Colonic mucosa (tissue), 4 donors: ENCODE data around the gene FAM149A. TPM values are rescaled to one million over a fixed set of nuclear protein-coding genes. Genes with fewer than 3 reads are reported as not detected.

ENCODE experiments used
- DNase-seq: peaks from one replicate; pipeline ENCODE4 v3.0.0-alpha.2; 2020
- H3K27ac ChIP-seq: fragments of 200-600 bp; one replicate; pipeline ENCODE4 v1.8.0; 2021
- H3K27me3 ChIP-seq: fragments of 200-600 bp; one replicate; pipeline ENCODE4 v1.8.0; 2021
- H3K36me3 ChIP-seq: fragments of 200-600 bp; one replicate; pipeline ENCODE4 v1.8.0; 2021
- H3K4me1 ChIP-seq: fragments of 200-600 bp; one replicate; pipeline ENCODE4 v1.8.0; 2021; ENCODE audit warnings: mild to moderate bottlenecking
- H3K4me3 ChIP-seq: fragments of 200-600 bp; one replicate; pipeline ENCODE4 v1.8.0; 2021
- H3K9ac ChIP-seq, 2 donors: one replicate each; pipeline ENCODE4 v1.7.0; 2013; ENCODE audit warnings: control low read depth in 2 of 2, low read depth in 2 of 2, low read length in 2 of 2
- H3K9me3 ChIP-seq: fragments of 200-600 bp; one replicate; pipeline ENCODE4 v1.8.0; 2021
- CTCF ChIP-seq: fragments of 200-600 bp; IDR thresholded peaks from one replicate; pipeline ENCODE4 v1.8.0; 2022; ENCODE audit warnings: antibody characterized with exemption, mild to moderate bottlenecking
- intact Hi-C: fragments of 100-400 bp; cut with DNase I; formaldehyde crosslinking; loops from one replicate; pipeline ENCODE4 v1.14.1; 2022
- total RNA-seq, 2 donors: library from RNA; stranded (reverse); fragmentation: NEBNext Ultra II Directional in 1 of 2; extraction: Animal tissue kit (Norgen Biotek cat#: 25700) in 1 of 2; gene quantifications; one replicate each; pipeline ENCODE4 v1.2.1, GENCODE V29; 2021
- donor health status: healthy.
- donor health status: DM: no; HTN: no; CAD: no.
- donor health status: DM: no; HTN: no; CAD: no.

The FAM149A gene
- total RNA-seq, 2 donors from 2014 or later = 13.8 to 16.6 TPM

GRCh38 chr4:186205156-186205555 is 100.7 kb downstream of the FAM149A start:
- peak overlapping the region; percentile 51 for H3K27ac ChIP-seq
- peaks cover 5% of the 10 kb centered on the region for H3K36me3 ChIP-seq
- no peak for DNase-seq
- intact Hi-C loops = no loop called here
- H3K9ac ChIP-seq = peak overlapping the region in 1 of 2 donors; percentile 7
- no peaks in the 10 kb centered on the region for H3K4me1 ChIP-seq
- no peak for TF ChIP-seq CTCF
- H3K9me3 ChIP-seq = no peaks in the 10 kb centered on the region
- H3K4me3 ChIP-seq = no peak overlapping the region
- H3K27me3 ChIP-seq = no peaks in the 10 kb centered on the region

GRCh38 chr4:186216465-186217024 is 112.0 kb downstream of the FAM149A start:
- no peaks in the 10 kb centered on the region for H3K4me1 ChIP-seq
- no peak for TF ChIP-seq CTCF
- H3K36me3 ChIP-seq = no peaks in the 10 kb centered on the region
- intact Hi-C loops = no loop called here
- H3K27ac ChIP-seq = no peak overlapping the region
- H3K4me3 ChIP-seq = no peak overlapping the region
- H3K27me3 ChIP-seq = no peaks in the 10 kb centered on the region
- no peak overlapping the region for H3K9ac ChIP-seq
- H3K9me3 ChIP-seq = no peaks in the 10 kb centered on the region
- no peak for DNase-seq

- H3K36me3 ChIP-seq = no peaks in the 10 kb centered on the region
- no peak overlapping the region for H3K27ac ChIP-seq
- no peaks in the 10 kb centered on the region for H3K9me3 ChIP-seq
- no peak for TF ChIP-seq CTCF
- no peak overlapping the region for H3K9ac ChIP-seq
- DNase-seq = no peak
- H3K4me1 ChIP-seq = no peaks in the 10 kb centered on the region
- intact Hi-C loops = no loop called here
- H3K27me3 ChIP-seq = no peaks in the 10 kb centered on the region
- no peak overlapping the region for H3K4me3 ChIP-seq
Observed at GRCh38 chr4:186217733-186218293, 113.3 kb downstream of the FAM149A start.

GRCh38 chr4:186221624-186222023 is 117.1 kb downstream of the FAM149A start:
- no peak overlapping the region for H3K4me3 ChIP-seq
- no peak for TF ChIP-seq CTCF
- intact Hi-C loops = no loop called here
- no peaks in the 10 kb centered on the region for H3K4me1 ChIP-seq
- DNase-seq = no peak
- no peaks in the 10 kb centered on the region for H3K36me3 ChIP-seq
- H3K27me3 ChIP-seq = no peaks in the 10 kb centered on the region
- no peaks in the 10 kb centered on the region for H3K9me3 ChIP-seq
- no peak overlapping the region for H3K27ac ChIP-seq
- no peak overlapping the region for H3K9ac ChIP-seq

Other genes starting within 250 kb of the FAM149A start
- 10 to 100 TPM; 13.6 to 48.6 TPM for gene TLR3, start 35.5 kb upstream of the FAM149A start, total RNA-seq
- 10 to 100 TPM; 20.3 to 36.0 TPM for gene CYP4V2, start 86.9 kb downstream of the FAM149A start, total RNA-seq
- under 1 TPM; 0.27 to 0.50 TPM for gene KLKB1, start 122.8 kb downstream of the FAM149A start, total RNA-seq
- gene F11, start 161.5 kb downstream of the FAM149A start, total RNA-seq = under 1 TPM; 0.48 to 0.54 TPM